H1 (cell line): Measurements from ENCODE around the gene TNFSF15. TPM values are rescaled to one million over a fixed set of nuclear protein-coding genes. Genes with fewer than 3 reads are reported as not detected.

Experiments
- CTCF ChIA-PET: fragments of 300-600 bp; sonication (Branson Sonifier 250); formaldehyde crosslinking; loops from one replicate; lab custom pipeline; 2021; ENCODE audit not compliant: partially characterized antibody; lab: Charles Lee
- POLR2A ChIA-PET: fragments of 300-600 bp; sonication (Branson Sonifier 250); formaldehyde crosslinking; loops from one replicate; lab custom pipeline; 2021; ENCODE audit warnings: inconsistent platforms; ENCODE audit not compliant: partially characterized antibody; lab: Charles Lee
- DNase-seq, 2 experiments: peaks; one replicate each; pipeline versions ENCODE4 v3.0.0 to v3.0.0-alpha.2; 2010 to 2022; ENCODE audit warnings: low spot score in 2 of 2, low read depth in 1 of 2, mixed read lengths in 1 of 2
- FAIRE-seq: peaks from 2 replicates; lab custom pipeline; 2011; peaks lifted over from hg19 to GRCh38; lab: Jason Lieb, UNC
- H2AFZ ChIP-seq: 2 replicates; pipeline ENCODE4 v1.8.1; 2012; ENCODE audit warnings: low read length, inconsistent platforms
- H2AK5ac ChIP-seq: 2 replicates; pipeline ENCODE4 v1.6.1; 2013; ENCODE audit warnings: low read depth, low read length
- H2BK120ac ChIP-seq: replicated peaks from 2 replicates; pipeline ENCODE3; 2013; ENCODE audit warnings: low read depth, low read length, inconsistent platforms
- H2BK12ac ChIP-seq: 2 replicates; pipeline ENCODE4 v1.6.1; 2013; ENCODE audit warnings: low read depth, low read length
- H2BK15ac ChIP-seq: 2 replicates; pipeline ENCODE4 v1.6.1; 2013; ENCODE audit warnings: low read length
- H2BK20ac ChIP-seq: 2 replicates; pipeline ENCODE4 v1.6.1; 2013; ENCODE audit warnings: low read length
- H2BK5ac ChIP-seq: 2 replicates; pipeline ENCODE4 v1.6.1; 2013; ENCODE audit warnings: low read depth, low read length
- H3K14ac ChIP-seq: 2 replicates; pipeline ENCODE4 v1.6.1; 2013; ENCODE audit warnings: inconsistent platforms; ENCODE audit not compliant: insufficient read length
- H3K18ac ChIP-seq: 2 replicates; pipeline ENCODE4 v1.6.1; 2013; ENCODE audit warnings: low read length; ENCODE audit errors: extremely low read depth
- H3K23ac ChIP-seq: 2 replicates; pipeline ENCODE4 v1.6.1; 2013; ENCODE audit warnings: inconsistent platforms; ENCODE audit not compliant: insufficient read length
- H3K23me2 ChIP-seq: 2 replicates; pipeline ENCODE4 v1.6.1; 2013; ENCODE audit warnings: low read depth, low read length
- H3K27ac ChIP-seq: 2 replicates; pipeline ENCODE4 v1.6.1; 2011; ENCODE audit warnings: low read depth, low read length, inconsistent platforms
- H3K27me3 ChIP-seq, 4 experiments: replicated peaks in 1 of 4; 1 replicate in 1 of 4; 2 replicates in 3 of 4; pipeline versions ENCODE4 v1.6.1 to v1.8.1; 2011 to 2013; ENCODE audit warnings: low read length in 3 of 4, mild to moderate bottlenecking in 3 of 4, inconsistent platforms in 2 of 4, mixed read lengths in 2 of 4, moderate library complexity in 1 of 4; ENCODE audit not compliant: control insufficient read depth in 3 of 4, insufficient read depth in 3 of 4; ENCODE audit errors: extremely low read depth in 1 of 4
- H3K36me3 ChIP-seq, 4 experiments: 2 replicates each; pipeline versions ENCODE4 v1.6.1 to v1.8.1; 2011 to 2013; ENCODE audit warnings: mild to moderate bottlenecking in 4 of 4, low read length in 3 of 4, moderate library complexity in 2 of 4, control low read depth in 1 of 4, inconsistent platforms in 1 of 4; ENCODE audit not compliant: insufficient read depth in 4 of 4, control insufficient read depth in 2 of 4
- H3K4ac ChIP-seq: replicated peaks from 2 replicates; pipeline ENCODE3; 2013; ENCODE audit warnings: low read length, low read depth, mixed read lengths, inconsistent platforms; ENCODE audit not compliant: insufficient read length
- H3K4me1 ChIP-seq, 4 experiments: replicated peaks in 1 of 4; 1 replicate in 1 of 4; 2 replicates in 3 of 4; pipeline versions ENCODE4 v1.6.1 to v1.8.1; 2011 to 2013; ENCODE audit warnings: low read length in 3 of 4, inconsistent platforms in 2 of 4, mixed read lengths in 1 of 4; ENCODE audit not compliant: insufficient read depth in 4 of 4, control insufficient read depth in 3 of 4
- H3K4me2 ChIP-seq, 2 experiments: 2 replicates each; pipeline versions ENCODE4 v1.6.1 to v1.8.1; 2011 to 2013; ENCODE audit warnings: low read depth in 2 of 2, low read length in 2 of 2, control low read depth in 1 of 2, inconsistent platforms in 1 of 2, mild to moderate bottlenecking in 1 of 2; ENCODE audit not compliant: insufficient read depth in 1 of 2
- H3K4me3 ChIP-seq, 4 experiments: fragments of 200-600, 300-600 bp in 1 of 4; sonication (generic), shearing (Covaris generic), sonication (Bioruptor Twin) in 1 of 4; 2 replicates each; pipeline versions ENCODE4 v1.5.1 to v1.8.1; 2011 to 2016; ENCODE audit warnings: low read length in 4 of 4, low read depth in 3 of 4, control low read depth in 2 of 4, inconsistent platforms in 2 of 4, mild to moderate bottlenecking in 2 of 4, mixed read lengths in 1 of 4, moderate library complexity in 1 of 4; ENCODE audit not compliant: insufficient read depth in 2 of 4; ENCODE audit errors: extremely low read depth in 1 of 4
- H3K56ac ChIP-seq: replicated peaks from 2 replicates; pipeline ENCODE3; 2013; ENCODE audit warnings: low read depth, mild to moderate bottlenecking, mixed read lengths, low read length, inconsistent platforms; ENCODE audit not compliant: insufficient read length
- H3K79me1 ChIP-seq: 2 replicates; pipeline ENCODE4 v1.6.1; 2013; ENCODE audit warnings: low read depth, low read length, control low read depth
- H3K79me2 ChIP-seq, 2 experiments: 2 replicates each; pipeline versions ENCODE4 v1.6.1 to v1.8.1; 2012 to 2013; ENCODE audit warnings: low read length in 2 of 2, mild to moderate bottlenecking in 2 of 2, inconsistent platforms in 1 of 2; ENCODE audit not compliant: insufficient read depth in 2 of 2, control insufficient read depth in 1 of 2
- H3K9ac ChIP-seq, 4 experiments: replicated peaks in 1 of 4; 1 replicate in 1 of 4; 2 replicates in 3 of 4; pipeline versions ENCODE4 v1.6.1 to v1.8.1; 2011 to 2013; ENCODE audit warnings: low read depth in 3 of 4, low read length in 3 of 4, control low read depth in 2 of 4, mild to moderate bottlenecking in 2 of 4, moderate library complexity in 2 of 4, inconsistent platforms in 1 of 4; ENCODE audit errors: extremely low read depth in 1 of 4
- H3K9me3 ChIP-seq, 2 experiments: 2 replicates each; pipeline versions ENCODE4 v1.6.1 to v1.8.1; 2012 to 2013; ENCODE audit warnings: mild to moderate bottlenecking in 2 of 2, moderate library complexity in 2 of 2, control low read depth in 1 of 2, inconsistent platforms in 1 of 2, low read depth in 1 of 2, low read length in 1 of 2, mixed read lengths in 1 of 2; ENCODE audit not compliant: insufficient read depth in 2 of 2
- H4K20me1 ChIP-seq, 2 experiments: replicated peaks in 1 of 2; 2 replicates each; pipeline versions ENCODE3 to v1.8.1; 2011 to 2013; ENCODE audit warnings: inconsistent platforms in 2 of 2, low read length in 2 of 2, mild to moderate bottlenecking in 1 of 2; ENCODE audit not compliant: insufficient read depth in 2 of 2, control insufficient read depth in 1 of 2
- H4K5ac ChIP-seq: 2 replicates; pipeline ENCODE4 v1.6.1; 2013; ENCODE audit warnings: low read length, low read depth, mixed read lengths, inconsistent platforms; ENCODE audit not compliant: insufficient read length
- H4K8ac ChIP-seq: 2 replicates; pipeline ENCODE4 v1.8.0; 2013; ENCODE audit warnings: mild to moderate bottlenecking, moderate library complexity, low read length, inconsistent platforms; ENCODE audit not compliant: insufficient read depth; ENCODE audit errors: extremely low read depth
- H4K91ac ChIP-seq: replicated peaks from 2 replicates; pipeline ENCODE3; 2013; ENCODE audit warnings: low read length, mixed read lengths, inconsistent platforms; ENCODE audit not compliant: insufficient read length
- RBBP5 ChIP-seq: IDR thresholded peaks from 2 replicates; pipeline ENCODE4 v1.7.1; 2012; ENCODE audit warnings: low read depth, mild to moderate bottlenecking, inconsistent platforms, low read length, moderate library complexity, borderline replicate concordance
- RFX5 ChIP-seq: IDR thresholded peaks from 2 replicates; pipeline ENCODE4 v1.6.1; 2011; ENCODE audit warnings: low read depth, low read length, improper control_type of control experiment, borderline replicate concordance
- TBP ChIP-seq: IDR thresholded peaks from 2 replicates; pipeline ENCODE4 v1.6.1; 2011; ENCODE audit warnings: low read depth, low read length, improper control_type of control experiment
- WGBS, 2 experiments: shearing (Covaris generic) in 1 of 2; methylation state at CpG; one replicate each; pipeline versions ENCODE4 v1.1.6 to v1.1.7; 2013 to 2015; ENCODE audit warnings: low lambda C conversion rate in 2 of 2, mixed read lengths in 2 of 2, inconsistent platforms in 1 of 2, low coverage in 1 of 2, missing lambda C conversion rate in 1 of 2; ENCODE audit not compliant: insufficient replicate concordance in 2 of 2, insufficient coverage in 1 of 2, insufficient read length in 1 of 2; ENCODE audit errors: extremely low coverage in 1 of 2, missing lambda C conversion rate in 1 of 2; 5-methylcytosine and 5-hydroxymethylcytosine counted together
- polyA plus RNA-seq, 7 experiments: library from polyadenylated mRNA; depleted of rRNA in 3 of 7; stranded (reverse) in 5 of 7; unstranded in 2 of 7; fragments of >200 nt in 5 of 7; fragments of 200-250 nt in 2 of 7; gene quantifications; 1 replicate in 5 of 7; 2 replicates in 1 of 7; 4 replicates in 1 of 7; pipeline versions ENCODE4 v1.2.1 to v1.2.3, GENCODE V29; 2011 to 2013; ENCODE audit warnings: missing spikeins in 2 of 7, mixed read lengths in 2 of 7
- total RNA-seq: library from RNA; stranded (reverse); fragmentation: NEBNext Ultra II Directional; extraction: Animal tissue kit (Norgen Biotek cat#: 25700); gene quantifications from 2 replicates; pipeline ENCODE4 v1.2.1, GENCODE V29; 2021

Gene TNFSF15
- total and polyA plus RNA-seq, 2 of the 8 experiments (the other 6 are each of a cell fraction or from before 2014, with no cell fraction given) = 0.09 to 0.17 TPM

- POLR2A ChIA-PET = no interaction called here
- H3K4me2 ChIP-seq = no peak overlapping the region
- no peaks in the 10 kb centered on the region for H3K36me3 ChIP-seq
- H3K23ac ChIP-seq = no peak overlapping the region
- H3K27me3 ChIP-seq = no peaks in the 10 kb centered on the region
- no peaks in the 10 kb centered on the region for H3K79me2 ChIP-seq
- no peak overlapping the region for H3K4me3 ChIP-seq
- no peak overlapping the region for H3K27ac ChIP-seq
- FAIRE-seq = no peak
- no peak overlapping the region for H2BK12ac ChIP-seq
- DNase-seq = no peak
- no peaks in the 10 kb centered on the region for H3K23me2 ChIP-seq
- no peak overlapping the region for H2AK5ac ChIP-seq
- no peaks in the 10 kb centered on the region for H3K9me3 ChIP-seq
- no peak overlapping the region for H4K5ac ChIP-seq
- no peak overlapping the region for H3K56ac ChIP-seq
- H2AFZ ChIP-seq = no peak overlapping the region
- H2BK120ac ChIP-seq = no peak overlapping the region
- no peak overlapping the region for H4K8ac ChIP-seq
- no peak overlapping the region for H3K4ac ChIP-seq
- H3K9ac ChIP-seq = no peak overlapping the region
- WGBS, 2 experiments = 75% methylated on average over 4 of the region's 4 CpGs; no CpG with 5 or more reads in 1 of the 2 experiments
- TF ChIP-seq RBBP5 = no peak
- TF ChIP-seq RFX5 = no peak
- no peak for TF ChIP-seq TBP
- no peak overlapping the region for H2BK15ac ChIP-seq
- CTCF ChIA-PET = interaction anchor here (1.0 to 2.2 kb wide), 5 partner anchors 10 to 339 kb away, joined by 3 to 6 read pairs (median 3); no protein-coding TSS in a partner anchor
- no peaks in the 10 kb centered on the region for H4K20me1 ChIP-seq
- H3K14ac ChIP-seq = no peak overlapping the region
- no peaks in the 10 kb centered on the region for H3K79me1 ChIP-seq
- H2BK20ac ChIP-seq = no peak overlapping the region
- H3K4me1 ChIP-seq = no peaks in the 10 kb centered on the region
- no peak overlapping the region for H2BK5ac ChIP-seq
- no peak overlapping the region for H4K91ac ChIP-seq
- no peak overlapping the region for H3K18ac ChIP-seq
Observed at GRCh38 chr9:114774524-114774923, 31.3 kb downstream of the TNFSF15 start.
